Liver (tissue), 9 donors: ENCODE data around the gene MEGF10. TPM values are rescaled to one million over a fixed set of nuclear protein-coding genes. Genes with fewer than 3 reads are reported as not detected.

ENCODE experiments used
- DNase-seq: peaks from one replicate; pipeline ENCODE4 v3.0.0-alpha.2; 2017; ENCODE audit warnings: low spot score
- H3K27ac ChIP-seq, 2 donors: one replicate each; pipeline ENCODE4 v1.7.0; 2013; ENCODE audit warnings: inconsistent platforms in 2 of 2, low read length in 2 of 2, control low read depth in 1 of 2, low read depth in 1 of 2, mild to moderate bottlenecking in 1 of 2
- H3K27me3 ChIP-seq, 4 donors: one replicate each; pipeline versions ENCODE4 v1.6.1 to v1.7.0; 2013; ENCODE audit warnings: low read length in 3 of 4, inconsistent platforms in 1 of 4, mild to moderate bottlenecking in 1 of 4, moderate library complexity in 1 of 4; ENCODE audit not compliant: control insufficient read depth in 4 of 4, insufficient read depth in 4 of 4
- H3K36me3 ChIP-seq, 4 donors: one replicate each; pipeline versions ENCODE4 v1.6.1 to v1.7.0; 2013; ENCODE audit warnings: low read length in 3 of 4, mild to moderate bottlenecking in 3 of 4, low read depth in 1 of 4, moderate library complexity in 1 of 4; ENCODE audit not compliant: control insufficient read depth in 4 of 4, insufficient read depth in 3 of 4
- H3K4me1 ChIP-seq, 4 donors: one replicate each; pipeline versions ENCODE4 v1.6.1 to v1.7.0; 2013; ENCODE audit warnings: low read length in 3 of 4, mild to moderate bottlenecking in 3 of 4, moderate library complexity in 1 of 4; ENCODE audit not compliant: control insufficient read depth in 4 of 4, insufficient read depth in 4 of 4
- H3K4me3 ChIP-seq, 3 donors: one replicate each; pipeline versions ENCODE4 v1.6.1 to v1.7.0; 2013; ENCODE audit warnings: low read length in 3 of 3, control low read depth in 1 of 3, low read depth in 1 of 3, mild to moderate bottlenecking in 1 of 3
- H3K9ac ChIP-seq, 2 donors: one replicate each; pipeline ENCODE4 v1.7.0; 2013; ENCODE audit warnings: low read length in 2 of 2, mild to moderate bottlenecking in 2 of 2, moderate library complexity in 2 of 2, control low read depth in 1 of 2, low read depth in 1 of 2
- H3K9me3 ChIP-seq, 4 donors: one replicate each; pipeline versions ENCODE4 v1.6.1 to v1.7.0; 2013; ENCODE audit warnings: low read length in 3 of 4; ENCODE audit not compliant: control insufficient read depth in 4 of 4
- CTCF ChIP-seq: fragments of 150-350 bp; IDR thresholded peaks from 2 replicates; pipeline ENCODE4 v1.5.1; 2017; ENCODE audit warnings: improper control_type of control experiment, low read depth, low read length; ENCODE audit not compliant: missing input control
- EGR1 ChIP-seq, 2 donors: IDR thresholded peaks; 2 replicates each; pipeline ENCODE4 v1.6.1; 2016 to 2018; ENCODE audit warnings: antibody characterized with exemption in 2 of 2, low read depth in 2 of 2
- GABPA ChIP-seq, 2 donors: IDR thresholded peaks in 1 of 2; conservative IDR thresholded peaks in 1 of 2; 2 replicates each; pipeline ENCODE4 v1.6.1; 2016; ENCODE audit warnings: antibody characterized with exemption in 2 of 2, mild to moderate bottlenecking in 1 of 2, moderate library complexity in 1 of 2
- HNF4A ChIP-seq, 2 donors: conservative IDR thresholded peaks; 2 replicates each; pipeline ENCODE4 v1.6.1; 2016; ENCODE audit warnings: antibody characterized with exemption in 2 of 2, mild to moderate bottlenecking in 2 of 2
- HNF4G ChIP-seq: IDR thresholded peaks from 2 replicates; pipeline ENCODE4 v1.6.1; 2016; ENCODE audit warnings: antibody characterized with exemption
- JUND ChIP-seq, 2 donors: IDR thresholded peaks; 2 replicates each; pipeline ENCODE4 v1.6.1; 2016; ENCODE audit warnings: antibody characterized with exemption in 2 of 2
- NR2F2 ChIP-seq: IDR thresholded peaks from 2 replicates; pipeline ENCODE4 v1.6.1; 2016; ENCODE audit warnings: antibody characterized with exemption
- REST ChIP-seq: IDR thresholded peaks from 2 replicates; pipeline ENCODE4 v1.6.1; 2016; ENCODE audit warnings: antibody characterized with exemption, mild to moderate bottlenecking
- SP1 ChIP-seq: IDR thresholded peaks from 2 replicates; pipeline ENCODE4 v1.6.1; 2018; ENCODE audit warnings: antibody characterized with exemption, mild to moderate bottlenecking
- TAF1 ChIP-seq: conservative IDR thresholded peaks from 2 replicates; pipeline ENCODE4 v1.6.1; 2016; ENCODE audit warnings: antibody characterized with exemption, mild to moderate bottlenecking
- YY1 ChIP-seq: IDR thresholded peaks from 2 replicates; pipeline ENCODE4 v1.6.1; 2016; ENCODE audit warnings: antibody characterized with exemption, mild to moderate bottlenecking
- WGBS: extraction: QIAGEN DNeasy Blood & Tissue Kit; methylation state at CpG from one replicate; pipeline ENCODE4 v1.1.7; 2013; 5-methylcytosine and 5-hydroxymethylcytosine counted together
- polyA plus RNA-seq, 2 donors: library from polyadenylated mRNA; stranded (reverse) in 1 of 2; unstranded in 1 of 2; fragments of 200-250 nt in 1 of 2; fragments of >200 nt in 1 of 2; fragmentation: Nextera tagmentation in 1 of 2; extraction: Ambion mirVana in 1 of 2; gene quantifications; one replicate each; pipeline versions ENCODE4 v1.2.1 to v1.2.3, GENCODE V29; 2013 to 2015
- total RNA-seq, 2 donors: library from RNA; depleted of rRNA; stranded (reverse); fragments of >200 nt; gene quantifications; one replicate each; pipeline ENCODE4 v1.2.3, GENCODE V29; 2014
- TF ChIP-seq, protein P1 (sequence below): IDR thresholded peaks from 2 replicates; pipeline ENCODE4 v1.6.1; 2016; ENCODE audit warnings: antibody characterized with exemption
- donor health status: healthy.
- donor health status: healthy.
- donor health status: healthy.
- donor health status: healthy.
- donor health status: healthy.

The MEGF10 gene
- total and polyA plus RNA-seq, 4 donors, result 0.05 to 1.0 (median 0.33) TPM; not detected in 1

DNA sequence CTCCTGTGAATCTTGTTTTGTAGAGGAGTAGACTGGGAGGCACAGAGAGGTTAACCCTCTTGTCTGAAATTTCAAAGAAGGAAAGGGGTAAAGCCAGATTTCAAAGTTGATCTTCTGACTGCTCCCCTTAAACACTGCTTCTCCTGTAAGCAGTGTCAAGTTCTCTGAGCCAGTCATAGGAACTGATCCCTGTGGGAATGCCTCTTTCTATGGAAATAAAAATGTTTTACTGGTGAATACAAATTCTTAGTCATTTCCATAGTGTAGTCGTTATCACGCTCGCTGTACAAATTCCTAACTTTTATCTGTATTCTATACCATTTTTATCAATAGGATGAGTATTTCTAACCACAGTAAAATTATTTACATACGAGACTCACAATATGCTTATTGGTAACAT is 160.5 kb downstream of the MEGF10 start:
- no peak for DNase-seq
- no peaks in the 10 kb centered on the region for H3K4me1 ChIP-seq
- TF ChIP-seq HNF4G (no peak), EGR1 (IDR thresholded peaks at IDR 0.05; ENCODE audit: low read depth in 2 of 2) (no peak), YY1 (no peak), TAF1 (no peak), GABPA (IDR thresholded peaks at IDR 0.05 in 1 of 2, conservative IDR thresholded peaks at IDR 0.05 in 1 of 2) (no peak), REST (no peak), CTCF (no peak), JUND (IDR thresholded peaks at IDR 0.05) (no peak), HNF4A (conservative IDR thresholded peaks at IDR 0.05) (no peak), SP1 (no peak), NR2F2 (no peak)
- TF ChIP-seq, protein P1, sequence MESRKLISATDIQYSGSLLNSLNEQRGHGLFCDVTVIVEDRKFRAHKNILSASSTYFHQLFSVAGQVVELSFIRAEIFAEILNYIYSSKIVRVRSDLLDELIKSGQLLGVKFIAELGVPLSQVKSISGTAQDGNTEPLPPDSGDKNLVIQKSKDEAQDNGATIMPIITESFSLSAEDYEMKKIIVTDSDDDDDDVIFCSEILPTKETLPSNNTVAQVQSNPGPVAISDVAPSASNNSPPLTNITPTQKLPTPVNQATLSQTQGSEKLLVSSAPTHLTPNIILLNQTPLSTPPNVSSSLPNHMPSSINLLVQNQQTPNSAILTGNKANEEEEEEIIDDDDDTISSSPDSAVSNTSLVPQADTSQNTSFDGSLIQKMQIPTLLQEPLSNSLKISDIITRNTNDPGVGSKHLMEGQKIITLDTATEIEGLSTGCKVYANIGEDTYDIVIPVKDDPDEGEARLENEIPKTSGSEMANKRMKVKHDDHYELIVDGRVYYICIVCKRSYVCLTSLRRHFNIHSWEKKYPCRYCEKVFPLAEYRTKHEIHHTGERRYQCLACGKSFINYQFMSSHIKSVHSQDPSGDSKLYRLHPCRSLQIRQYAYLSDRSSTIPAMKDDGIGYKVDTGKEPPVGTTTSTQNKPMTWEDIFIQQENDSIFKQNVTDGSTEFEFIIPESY, result no peak
- H3K9me3 ChIP-seq, result no peaks in the 10 kb centered on the region
- no peak overlapping the region for H3K4me3 ChIP-seq
- no peak overlapping the region for H3K9ac ChIP-seq
- 94% methylated on average over 4 of the region's 4 CpGs for WGBS
- H3K27me3 ChIP-seq, result no peaks in the 10 kb centered on the region
- H3K27ac ChIP-seq, result no peak overlapping the region
- H3K36me3 ChIP-seq, result no peaks in the 10 kb centered on the region

GRCh38 chr5:127452626-127453025 is 162.0 kb downstream of the MEGF10 start:
- H3K36me3 ChIP-seq, result no peaks in the 10 kb centered on the region
- H3K27me3 ChIP-seq, result no peaks in the 10 kb centered on the region
- H3K27ac ChIP-seq, result no peak overlapping the region
- TF ChIP-seq YY1, result no peak
- H3K9me3 ChIP-seq, result no peaks in the 10 kb centered on the region
- DNase-seq, result no peak
- no peak overlapping the region for H3K9ac ChIP-seq
- WGBS, result 77% methylated on average over 4 of the region's 4 CpGs
- H3K4me3 ChIP-seq, result no peak overlapping the region
- H3K4me1 ChIP-seq, result no peaks in the 10 kb centered on the region
